Measurements from ENCODE around the gene HTR1B.
A peak's percentile ranks its signal among the peaks of the same experiment; 100 is the strongest.

The HTR1B gene, protein sequence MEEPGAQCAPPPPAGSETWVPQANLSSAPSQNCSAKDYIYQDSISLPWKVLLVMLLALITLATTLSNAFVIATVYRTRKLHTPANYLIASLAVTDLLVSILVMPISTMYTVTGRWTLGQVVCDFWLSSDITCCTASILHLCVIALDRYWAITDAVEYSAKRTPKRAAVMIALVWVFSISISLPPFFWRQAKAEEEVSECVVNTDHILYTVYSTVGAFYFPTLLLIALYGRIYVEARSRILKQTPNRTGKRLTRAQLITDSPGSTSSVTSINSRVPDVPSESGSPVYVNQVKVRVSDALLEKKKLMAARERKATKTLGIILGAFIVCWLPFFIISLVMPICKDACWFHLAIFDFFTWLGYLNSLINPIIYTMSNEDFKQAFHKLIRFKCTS

DNA sequence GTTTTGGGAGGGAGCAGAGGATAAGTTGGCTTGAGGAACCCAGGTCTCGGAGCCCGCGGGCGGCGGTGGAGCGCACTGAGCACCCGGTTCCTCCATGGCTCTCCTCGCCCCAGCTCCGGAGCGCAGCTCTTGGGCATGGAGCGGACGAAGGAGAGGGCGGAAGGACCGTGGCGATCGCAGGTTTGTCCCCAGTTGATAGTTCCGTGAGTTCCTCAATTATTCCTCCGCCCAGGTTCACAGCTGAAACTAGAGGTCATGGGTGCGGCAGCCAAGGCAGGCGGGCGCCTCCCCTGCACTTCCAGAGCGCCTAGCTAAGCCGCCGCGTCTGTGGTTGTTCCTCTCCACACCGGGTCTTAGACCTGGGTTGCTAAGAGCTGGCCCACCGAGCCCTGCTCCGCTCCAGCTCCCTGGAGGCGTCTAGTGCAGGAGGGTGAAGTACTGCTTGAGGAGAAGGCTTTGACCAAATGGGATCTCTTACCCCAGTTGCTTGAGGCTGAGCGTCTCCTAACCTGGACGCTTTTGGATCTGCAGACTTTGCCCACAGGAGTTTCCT is at the start of gene HTR1B:
Gene HTR1B (minus strand): TSS at position 184 of the 553 bp plus-strand sequence. CDS start 88 bp downstream, at position 96.
- DNase-seq: no peak

DNA sequence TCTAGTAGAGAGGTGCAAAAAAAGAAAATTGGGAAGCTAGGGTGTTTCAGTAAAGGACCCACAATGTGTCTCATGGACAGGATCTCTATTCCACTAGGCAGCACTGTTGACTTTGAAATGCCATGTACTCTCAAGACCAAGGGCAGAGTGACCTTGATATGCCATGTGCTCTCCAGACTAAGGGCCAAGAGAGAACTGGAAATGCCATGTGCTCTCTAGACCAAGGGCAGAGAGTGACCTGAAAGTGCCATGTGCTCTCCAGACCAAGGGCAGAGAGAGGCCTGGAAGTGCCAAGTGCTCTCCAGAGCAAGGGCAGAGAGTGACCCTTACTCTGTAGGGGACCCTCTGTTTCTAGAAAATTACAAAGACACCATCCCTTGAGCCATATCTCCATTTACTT is 49.3 kb upstream of the HTR1B start:
- DNase-seq: no peak

DNA sequence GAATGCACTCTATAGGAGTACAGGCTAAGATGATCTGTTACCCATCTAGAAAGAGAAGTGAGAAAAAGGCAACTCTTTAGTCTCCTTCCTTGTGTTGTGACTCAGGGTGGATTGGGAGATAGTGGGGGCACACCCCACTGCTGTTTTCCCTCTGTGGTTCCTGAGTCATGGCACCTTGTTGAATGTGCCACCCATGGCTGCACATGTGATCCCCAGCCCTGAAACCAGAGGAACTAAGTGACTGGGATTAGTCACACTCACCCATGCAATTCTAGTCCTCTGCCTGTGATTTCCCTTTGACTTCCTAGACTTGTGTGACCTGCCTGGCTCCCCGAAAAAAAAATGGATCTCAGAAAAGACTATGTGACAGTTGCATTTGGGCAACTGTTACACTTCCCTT is 48.6 kb upstream of the HTR1B start:
- DNase-seq: no peak

DNA sequence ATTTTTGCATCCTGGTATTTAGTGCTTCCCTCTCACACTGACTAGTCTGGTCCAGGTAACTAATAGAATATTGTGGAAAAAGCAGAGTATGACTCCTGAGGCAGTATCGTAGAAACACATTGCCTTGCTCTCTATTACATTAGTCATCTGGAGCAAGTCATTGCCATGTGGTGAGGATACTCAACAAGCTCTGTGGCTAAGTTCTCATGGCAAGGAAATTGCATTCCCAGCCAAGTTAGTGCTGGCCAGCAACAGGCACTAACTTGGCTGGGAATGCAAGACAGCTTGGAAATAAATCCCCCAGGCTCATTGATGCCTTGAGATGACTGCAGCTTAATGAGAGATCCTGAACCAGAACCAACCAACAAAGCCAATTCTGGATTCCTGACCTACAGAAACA is 39.7 kb upstream of the HTR1B start:
- DNase-seq: no peak

DNA sequence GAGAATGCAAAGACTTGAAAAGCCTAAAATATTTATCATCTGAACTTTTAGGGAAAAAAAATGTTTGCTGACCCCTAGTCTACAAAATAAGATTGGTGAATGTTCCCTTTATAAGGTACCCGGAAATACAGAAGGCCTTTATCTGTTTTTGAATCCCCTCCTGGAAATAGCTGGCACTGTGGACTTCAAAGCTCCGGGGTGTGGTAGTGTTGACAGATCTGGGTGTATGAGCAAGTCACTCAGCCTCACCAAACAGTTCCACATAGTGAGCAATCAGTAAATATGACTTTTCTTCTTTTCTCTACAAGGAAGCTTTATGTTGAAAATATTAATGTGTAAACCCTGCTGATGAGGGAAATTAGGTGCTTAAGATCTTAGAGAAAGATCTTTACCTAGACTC is 29.2 kb upstream of the HTR1B start:
- DNase-seq: no peak

DNA sequence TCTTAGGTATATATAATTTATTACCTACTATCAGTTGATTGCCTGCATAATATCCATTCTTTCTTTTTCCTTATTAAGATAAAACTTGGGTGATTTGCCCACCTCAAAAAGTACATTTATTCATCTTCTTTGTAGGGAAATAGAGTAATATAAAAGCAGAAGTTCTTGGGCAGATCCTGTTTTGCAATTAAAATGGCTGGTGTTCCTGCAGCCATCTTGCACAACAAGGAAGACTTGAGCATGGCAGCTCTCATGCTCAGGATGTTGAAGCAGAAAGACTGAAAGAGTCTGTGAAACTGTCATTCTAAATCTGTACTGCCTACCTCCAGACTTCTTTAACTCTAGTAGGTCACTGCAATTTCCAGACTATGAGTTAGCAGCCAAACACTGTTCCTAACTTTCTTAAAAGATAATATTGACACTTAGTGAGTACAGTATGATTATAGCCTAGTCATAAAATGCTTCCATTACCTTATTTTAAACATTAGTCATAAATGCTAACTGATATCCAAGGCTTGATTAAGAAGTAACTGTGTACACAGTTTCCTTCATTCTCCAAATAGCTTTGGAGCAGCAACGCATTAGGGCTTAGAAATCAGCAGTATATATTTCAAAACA is 24.6 kb upstream of the HTR1B start:
- no peak for DNase-seq

DNA sequence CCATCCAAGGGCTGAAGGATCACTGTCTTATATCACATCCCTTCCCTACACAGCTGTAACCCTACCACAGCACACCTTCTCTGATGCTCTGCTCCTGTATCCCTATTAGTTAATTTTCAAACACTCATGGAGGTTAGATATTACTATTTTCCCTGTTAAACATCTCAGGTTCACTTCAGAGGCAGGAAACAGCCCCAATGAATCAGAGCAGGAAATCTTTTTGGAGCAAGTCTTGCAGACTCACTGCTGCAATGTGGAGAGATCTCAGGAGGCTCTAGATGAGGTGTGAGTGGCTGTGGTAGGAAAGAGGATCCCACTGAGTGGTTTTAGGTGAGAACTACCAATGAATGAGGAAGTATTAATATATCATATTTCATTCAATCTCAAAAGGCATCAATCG is 19.7 kb upstream of the HTR1B start:
- no peak for DNase-seq

DNA sequence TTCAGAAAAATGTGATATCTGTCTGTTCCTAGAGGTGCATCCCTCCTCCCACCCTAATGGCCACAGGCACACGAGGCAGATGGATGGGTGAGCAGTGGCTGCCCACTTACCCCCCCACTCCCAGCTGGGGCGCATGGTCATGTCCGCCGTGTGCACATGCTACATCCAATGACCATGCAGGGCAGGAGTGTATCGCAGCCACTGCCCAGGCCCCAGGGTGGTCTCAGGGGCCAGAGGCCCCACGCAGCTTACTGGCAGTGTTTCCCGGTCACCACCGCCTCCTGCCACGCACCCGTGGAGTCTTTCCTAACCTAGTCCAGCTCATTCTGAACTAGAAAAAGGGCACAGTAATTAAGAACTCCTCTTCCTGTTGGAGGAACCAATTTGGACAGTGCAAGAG is 11.7 kb upstream of the HTR1B start:
- DNase-seq: no peak

DNA sequence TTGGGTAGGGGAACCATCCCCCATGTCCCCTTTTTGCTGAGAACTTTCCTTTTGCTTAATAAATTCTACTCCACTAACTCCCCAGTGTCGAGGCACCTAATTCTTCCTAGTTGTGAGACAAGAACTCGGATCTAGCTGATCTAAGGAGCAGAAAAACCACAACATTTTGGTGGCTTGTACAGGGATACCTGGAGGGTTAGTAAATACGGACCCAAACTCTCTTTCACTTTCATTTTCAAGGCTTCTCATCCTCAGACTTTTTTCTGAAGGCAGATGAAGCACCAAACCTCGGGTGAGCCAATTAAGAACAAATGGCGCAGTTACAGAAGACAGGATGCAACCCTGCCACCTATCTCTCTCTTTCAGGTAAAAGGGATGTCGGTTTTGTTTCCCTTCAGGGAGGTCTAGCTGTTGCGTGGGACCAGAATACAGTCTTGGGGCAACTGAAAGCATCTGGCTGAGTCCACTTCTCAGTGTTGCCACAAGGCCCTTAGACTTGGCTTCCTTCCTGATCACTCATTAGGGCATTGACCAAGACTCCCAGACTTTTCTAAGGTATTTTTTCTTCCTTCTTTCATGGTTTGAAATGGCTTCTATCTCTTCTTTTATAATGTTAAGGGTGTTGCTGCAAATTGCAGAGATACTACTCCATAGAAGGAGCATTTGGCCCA is 11.1 kb upstream of the HTR1B start:
- DNase-seq: no peak

DNA sequence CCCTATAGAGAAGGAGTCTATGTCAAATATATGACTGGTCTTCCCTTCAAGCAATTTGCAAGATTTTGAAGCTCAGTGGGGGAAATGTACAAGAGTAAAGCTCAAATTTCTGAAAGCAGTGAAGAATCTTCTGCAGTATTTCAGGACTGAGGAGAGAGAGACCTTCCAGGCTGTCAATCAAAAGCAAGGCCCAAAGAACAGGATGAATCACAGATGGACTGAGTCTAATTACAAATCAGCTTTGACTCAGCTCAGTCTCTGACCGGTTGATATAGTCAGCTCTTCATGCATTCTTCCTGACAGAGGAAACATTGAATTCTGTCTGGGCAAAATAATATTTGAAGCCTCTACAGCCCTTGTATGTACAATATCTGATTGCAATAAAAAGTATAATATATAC is 7.7 kb upstream of the HTR1B start:
- no peak for DNase-seq

DNA sequence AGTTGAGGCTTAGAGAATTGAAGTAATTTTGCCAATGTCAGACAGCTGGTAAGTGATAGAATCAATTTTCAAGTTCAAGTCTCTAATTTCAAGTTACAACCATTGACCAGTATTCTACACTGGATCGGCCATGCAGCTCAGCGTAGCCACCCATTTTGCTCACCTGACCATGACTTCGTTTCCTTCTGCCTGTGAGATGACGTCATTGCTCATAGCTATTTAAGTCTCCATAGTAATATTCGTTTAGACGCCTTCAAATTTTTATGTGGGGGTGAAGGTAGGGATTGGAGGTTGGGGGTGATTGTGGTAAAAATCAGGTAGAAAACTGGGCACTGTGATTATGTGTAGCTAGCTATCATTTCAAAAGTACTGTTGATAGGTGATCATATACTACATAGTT is 5.6 kb upstream of the HTR1B start:
- no peak for DNase-seq

DNA sequence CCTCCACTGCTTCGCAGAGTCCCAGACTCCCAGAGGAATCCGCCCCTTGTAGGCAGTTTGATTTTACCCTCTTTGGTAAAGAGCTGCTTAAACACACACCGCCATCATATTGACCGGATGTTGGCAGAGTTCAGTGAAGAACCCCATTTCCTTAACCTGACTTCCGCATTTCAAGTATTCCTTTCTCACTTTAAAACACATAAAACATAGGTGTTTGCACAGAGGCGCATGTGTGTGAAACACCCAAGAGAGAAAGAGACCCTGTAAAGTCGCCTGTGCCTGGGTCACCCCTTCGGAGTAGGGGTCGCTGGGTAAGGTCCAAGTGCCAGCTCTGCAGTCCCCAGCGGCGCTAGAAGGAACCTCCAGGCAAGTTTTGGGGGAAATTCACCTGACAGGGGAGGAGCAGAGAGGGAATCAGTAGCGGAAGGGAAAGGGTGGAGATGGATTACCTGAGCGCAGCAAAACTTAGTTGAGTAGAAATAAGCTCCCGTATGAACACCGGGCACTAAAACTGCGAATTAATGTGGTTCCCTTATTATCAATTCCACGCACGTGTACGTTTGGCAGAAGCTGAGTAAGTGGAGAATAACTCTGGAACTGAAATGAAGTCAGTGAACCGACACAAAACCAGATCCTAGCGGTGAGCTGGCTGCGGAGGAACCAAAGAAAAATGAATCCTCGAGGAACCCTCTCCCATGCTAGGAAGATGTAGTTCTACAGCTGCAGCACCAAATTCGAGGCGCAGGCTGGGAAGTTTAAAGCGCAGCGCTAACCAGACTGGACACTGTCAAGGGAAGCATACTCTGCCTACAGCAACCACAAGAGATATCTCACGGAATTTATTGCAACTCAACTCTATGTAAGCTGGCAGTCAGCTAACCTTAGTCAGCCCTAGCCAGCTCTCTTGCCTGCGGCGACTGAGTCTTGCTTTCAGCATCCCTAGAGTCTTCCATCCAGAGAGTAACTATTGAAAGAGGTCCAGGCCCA is 3.5 kb upstream of the HTR1B start:
- no peak for DNase-seq

DNA sequence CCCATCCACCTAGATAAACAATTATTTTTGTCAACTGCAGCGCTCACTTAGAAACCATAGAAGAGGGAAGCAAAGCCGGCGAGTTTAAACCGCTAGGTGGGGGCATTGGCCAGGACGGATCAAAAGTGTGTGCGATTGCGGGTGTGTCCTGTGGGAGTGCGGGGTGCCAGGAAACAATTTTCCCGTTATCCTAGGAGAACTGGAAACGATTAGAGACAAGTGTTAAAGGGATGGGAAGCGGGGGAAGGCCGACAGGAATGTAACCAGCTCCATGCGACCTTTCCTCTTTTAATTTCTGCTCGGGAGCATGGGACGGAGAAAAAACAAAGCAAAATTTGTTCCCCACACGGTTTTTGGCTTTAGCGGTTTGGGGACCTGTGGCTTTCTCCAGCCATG is 2.8 kb upstream of the HTR1B start:
- DNase-seq: peak in 1 of 2 donors; percentile 4

DNA sequence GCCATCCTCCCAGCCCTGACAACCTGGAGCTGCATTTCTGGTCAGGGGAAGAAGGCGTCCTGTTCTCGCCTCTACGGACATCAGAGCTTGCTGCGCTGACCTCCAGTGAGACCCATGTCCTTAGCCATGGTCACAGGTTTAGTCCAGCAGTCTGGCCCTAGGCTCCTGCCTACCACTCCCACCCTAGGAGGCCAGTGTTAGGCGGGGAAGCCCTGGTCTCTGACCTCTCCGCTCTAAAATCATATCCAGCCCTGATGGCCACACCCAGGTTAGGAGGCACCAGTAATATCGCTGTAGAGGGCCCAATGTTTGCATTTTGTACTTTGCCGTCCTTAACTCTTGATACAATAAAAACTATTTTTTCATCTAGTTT is 1.2 kb upstream of the HTR1B start:
- DNase-seq: no peak

DNA sequence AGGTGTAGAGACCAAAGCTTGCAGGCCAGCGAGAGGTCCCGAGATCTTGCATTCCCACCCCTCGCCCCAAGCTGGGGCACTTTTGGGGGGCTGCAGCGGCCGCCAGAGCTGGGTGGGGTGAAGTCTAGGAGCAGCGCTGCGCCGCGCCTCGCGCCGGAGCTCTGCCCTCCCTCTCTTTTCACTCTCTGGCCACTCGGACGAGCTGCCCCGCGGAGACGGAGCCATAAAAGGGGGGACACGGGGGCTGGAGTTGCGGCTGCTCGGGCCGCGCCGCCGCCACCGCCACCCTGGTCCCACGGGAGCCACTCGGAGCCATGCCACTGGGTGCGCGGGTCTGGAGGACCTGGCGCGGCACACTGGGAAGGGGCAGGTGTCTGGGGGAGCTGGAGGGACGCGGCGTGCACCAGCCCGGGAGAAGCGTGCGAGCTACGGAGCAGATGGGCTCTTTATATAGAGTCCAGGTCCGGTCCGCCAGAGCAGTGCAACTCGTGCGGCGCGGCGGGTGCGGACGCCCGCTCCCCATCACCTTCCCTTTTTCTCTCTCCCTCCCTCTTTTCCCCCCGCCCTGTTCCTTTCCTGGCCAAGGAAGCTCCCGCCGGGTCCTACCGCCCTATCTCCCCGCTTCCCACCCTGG is 687 bp upstream of the HTR1B start:
- no peak for DNase-seq

DNA sequence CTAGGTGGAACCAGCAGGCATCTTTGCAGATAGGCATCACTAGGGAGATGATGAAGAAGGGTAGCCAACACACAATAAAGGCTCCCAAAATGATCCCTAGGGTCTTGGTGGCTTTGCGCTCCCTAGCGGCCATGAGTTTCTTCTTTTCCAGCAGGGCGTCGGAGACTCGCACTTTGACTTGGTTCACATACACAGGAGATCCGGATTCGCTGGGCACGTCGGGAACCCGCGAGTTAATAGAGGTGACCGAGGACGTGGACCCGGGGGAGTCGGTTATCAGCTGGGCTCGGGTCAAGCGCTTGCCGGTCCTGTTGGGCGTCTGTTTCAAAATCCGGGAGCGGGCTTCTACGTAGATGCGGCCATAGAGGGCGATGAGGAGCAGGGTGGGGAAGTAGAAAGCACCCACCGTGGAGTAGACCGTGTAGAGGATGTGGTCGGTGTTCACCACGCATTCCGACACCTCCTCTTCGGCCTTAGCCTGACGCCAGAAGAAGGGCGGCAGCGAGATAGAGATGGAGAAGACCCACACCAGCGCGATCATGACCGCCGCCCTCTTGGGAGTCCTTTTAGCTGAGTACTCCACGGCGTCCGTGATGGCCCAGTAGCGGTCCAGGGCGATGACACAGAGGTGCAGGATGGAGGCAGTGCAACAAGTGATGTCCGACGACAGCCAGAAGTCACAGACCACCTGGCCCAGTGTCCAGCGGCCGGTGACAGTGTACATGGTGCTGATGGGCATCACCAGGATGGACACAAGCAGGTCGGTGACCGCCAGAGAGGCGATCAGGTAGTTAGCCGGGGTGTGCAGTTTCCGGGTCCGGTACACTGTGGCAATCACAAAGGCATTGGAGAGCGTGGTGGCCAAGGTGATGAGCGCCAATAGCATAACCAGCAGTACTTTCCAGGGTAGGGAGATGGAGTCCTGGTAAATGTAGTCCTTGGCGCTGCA is 658 bp downstream of the HTR1B start:
- no peak for DNase-seq

DNA sequence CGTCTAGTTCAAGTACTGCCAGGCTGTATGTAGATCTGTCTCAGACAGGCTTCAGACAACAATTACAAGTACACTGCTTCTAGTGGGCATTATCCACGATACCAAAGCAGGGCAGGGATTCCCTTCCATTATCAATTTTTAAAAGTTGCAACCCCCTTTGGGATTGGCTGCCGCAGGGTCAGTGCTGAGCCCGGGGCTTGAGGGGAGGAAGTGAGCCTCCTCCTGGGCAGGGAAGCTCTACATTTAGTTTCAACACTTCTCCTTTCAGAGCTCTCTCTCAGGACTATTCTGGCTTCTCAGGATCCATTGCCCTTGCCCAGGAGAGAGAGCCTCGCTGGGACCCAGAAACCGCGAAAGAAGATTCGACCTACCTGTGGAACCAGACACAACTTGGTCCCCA is 1.5 kb downstream of the HTR1B start:
- no peak for DNase-seq

DNA sequence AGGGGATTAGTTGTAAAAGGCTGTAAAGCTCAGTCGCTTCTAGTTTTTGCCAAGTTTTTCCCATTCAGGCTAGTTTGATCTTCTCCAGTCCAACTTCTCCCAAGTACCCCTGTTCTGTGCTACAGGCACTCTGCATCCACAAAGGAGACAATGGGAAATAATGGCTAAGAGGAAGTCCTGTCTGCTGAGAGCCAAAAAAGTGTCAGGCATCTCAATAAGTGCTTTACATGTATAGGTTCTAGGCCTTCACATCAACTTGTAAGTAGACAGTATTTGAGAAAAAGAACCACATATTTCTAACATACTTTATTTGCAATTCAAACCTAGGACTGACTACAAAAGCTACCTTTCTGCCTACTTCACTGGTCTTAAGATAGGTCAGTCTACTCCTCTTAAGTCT is 4.9 kb downstream of the HTR1B start:
- no peak for DNase-seq

DNA sequence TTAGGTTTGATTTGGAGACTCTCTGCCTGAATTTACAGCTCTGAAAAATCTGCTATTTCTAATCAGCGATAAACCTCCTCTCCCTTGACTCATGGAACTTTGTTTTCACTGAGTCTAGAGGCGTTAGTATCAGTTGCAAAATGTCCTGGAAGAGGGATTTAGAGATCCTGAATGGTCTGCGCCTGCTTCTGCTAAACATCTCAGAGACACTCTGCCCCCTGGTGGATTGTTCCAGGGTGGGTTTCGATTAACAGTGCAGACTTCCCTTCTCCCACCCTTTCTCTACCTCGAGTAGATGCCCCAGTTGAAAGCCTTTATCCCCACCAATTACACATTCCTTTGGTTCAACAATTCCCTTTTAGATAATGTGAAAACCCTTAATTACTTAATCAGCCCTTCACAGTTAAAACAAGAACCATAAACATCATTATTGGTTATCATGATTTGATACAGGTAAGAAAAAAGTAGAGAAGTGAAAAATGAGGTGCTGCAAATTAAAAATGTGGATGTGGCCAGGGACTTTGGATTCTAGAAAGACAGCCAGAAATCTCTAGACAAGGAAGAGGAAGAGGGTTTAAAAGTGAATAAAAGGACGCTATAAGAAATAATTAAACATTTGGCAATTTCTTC is 5.5 kb downstream of the HTR1B start:
- DNase-seq: peak in 1 of 2 donors; percentile 27

DNA sequence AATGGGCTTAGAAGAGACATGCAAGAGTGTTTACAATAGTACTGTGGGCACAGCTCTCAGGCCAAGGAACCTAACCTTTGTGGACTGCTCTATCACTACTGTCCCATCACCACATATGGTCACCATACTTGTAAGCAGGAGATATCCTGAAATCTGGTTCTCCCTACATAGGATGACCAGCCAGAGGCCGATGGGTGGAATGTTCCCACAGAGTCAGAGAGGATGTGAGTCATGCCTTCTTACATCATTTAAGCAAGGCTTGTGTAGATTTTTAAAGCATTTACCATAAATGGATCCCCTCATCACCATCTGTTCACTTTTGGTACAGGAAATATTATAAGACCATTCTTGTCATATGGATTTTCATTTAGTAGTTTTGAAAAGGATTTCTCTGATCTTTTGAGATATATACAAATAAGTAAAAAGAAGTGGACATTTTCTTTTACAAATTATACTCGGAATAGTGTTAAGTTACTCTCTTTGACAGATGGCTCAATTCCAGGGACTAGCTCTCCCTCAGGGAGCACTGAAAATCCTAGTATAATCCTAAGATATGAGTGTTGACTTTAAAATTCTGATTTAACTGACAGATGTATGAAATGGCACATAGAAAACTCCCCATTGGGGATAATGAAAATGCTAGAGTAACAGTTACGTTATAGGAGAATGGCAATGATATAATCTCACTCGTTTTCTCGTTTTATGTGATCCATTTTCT is 6.6 kb downstream of the HTR1B start:
- DNase-seq: no peak
